ENCODE results near the gene PTPRR.

DNA sequence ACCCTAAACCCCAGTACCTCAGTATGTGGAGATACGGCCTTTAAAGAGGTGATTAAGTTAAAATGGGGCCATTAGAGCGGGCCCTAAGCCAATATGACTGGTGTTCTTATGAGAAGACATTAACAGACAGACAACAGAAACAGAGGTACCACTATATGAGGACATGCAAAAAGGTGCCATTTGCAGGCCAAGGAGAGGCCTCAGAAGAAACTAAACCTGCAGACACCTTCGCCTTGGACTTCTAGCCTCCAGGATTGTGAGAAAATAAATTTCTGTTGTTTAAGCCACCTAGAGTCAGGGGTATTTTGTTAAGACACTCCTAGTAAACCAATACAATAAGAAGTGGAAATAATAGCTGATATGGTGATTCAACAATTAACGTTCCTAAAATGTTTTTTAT lies 315.9 kb downstream of the PTPRR start:
- TF ChIP-seq, protein P1, sequence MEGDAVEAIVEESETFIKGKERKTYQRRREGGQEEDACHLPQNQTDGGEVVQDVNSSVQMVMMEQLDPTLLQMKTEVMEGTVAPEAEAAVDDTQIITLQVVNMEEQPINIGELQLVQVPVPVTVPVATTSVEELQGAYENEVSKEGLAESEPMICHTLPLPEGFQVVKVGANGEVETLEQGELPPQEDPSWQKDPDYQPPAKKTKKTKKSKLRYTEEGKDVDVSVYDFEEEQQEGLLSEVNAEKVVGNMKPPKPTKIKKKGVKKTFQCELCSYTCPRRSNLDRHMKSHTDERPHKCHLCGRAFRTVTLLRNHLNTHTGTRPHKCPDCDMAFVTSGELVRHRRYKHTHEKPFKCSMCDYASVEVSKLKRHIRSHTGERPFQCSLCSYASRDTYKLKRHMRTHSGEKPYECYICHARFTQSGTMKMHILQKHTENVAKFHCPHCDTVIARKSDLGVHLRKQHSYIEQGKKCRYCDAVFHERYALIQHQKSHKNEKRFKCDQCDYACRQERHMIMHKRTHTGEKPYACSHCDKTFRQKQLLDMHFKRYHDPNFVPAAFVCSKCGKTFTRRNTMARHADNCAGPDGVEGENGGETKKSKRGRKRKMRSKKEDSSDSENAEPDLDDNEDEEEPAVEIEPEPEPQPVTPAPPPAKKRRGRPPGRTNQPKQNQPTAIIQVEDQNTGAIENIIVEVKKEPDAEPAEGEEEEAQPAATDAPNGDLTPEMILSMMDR (IDR thresholded peaks at IDR 0.05 in 8 of 11, conservative IDR thresholded peaks at IDR 0.05 in 3 of 11), result no peak
- no peak for TF ChIP-seq POLR2A (IDR thresholded peaks at IDR 0.05)
